Measurements from ENCODE around the gene PPP1R27. TPM values are rescaled to one million over a fixed set of nuclear protein-coding genes. Genes with fewer than 3 reads are reported as not detected.

Gene PPP1R27
- total RNA-seq, 1 donor from 2014 or later: not detected

DNA sequence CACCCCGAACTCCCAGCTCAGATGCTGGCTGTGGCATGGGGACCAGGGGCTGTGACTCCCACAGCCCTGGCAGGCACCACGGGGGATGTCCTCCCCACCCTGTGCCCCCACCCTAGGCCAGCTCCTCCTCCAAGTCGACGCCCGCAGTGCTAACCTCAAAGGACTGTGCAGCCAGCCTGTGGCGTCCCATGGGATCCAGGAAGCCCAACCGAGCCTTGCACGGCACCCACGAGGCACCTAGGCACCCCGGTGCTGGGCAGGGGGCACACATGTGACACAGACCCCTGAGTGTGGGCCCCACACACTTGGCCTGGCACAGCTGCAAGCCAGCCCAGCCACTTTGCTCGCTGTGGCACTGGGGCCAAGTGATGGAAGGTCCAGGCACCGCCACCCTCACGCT is 27.0 kb downstream of the PPP1R27 start:
- FAIRE-seq: no peak
- peaks cover 2% of the 10 kb centered on the region for H3K9me3 ChIP-seq (ENCODE audit: insufficient read depth, low read depth, low read length)
- Mint-ChIP-seq H3K36me3 (ENCODE audit: low read depth, unreplicated experiment) (no peaks in the 10 kb centered on the region), H3K4me3 (ENCODE audit: unreplicated experiment) (no peak overlapping the region), H3K4me1 (ENCODE audit: low read depth, unreplicated experiment) (no peaks in the 10 kb centered on the region), H3K27me3 (ENCODE audit: low read depth, unreplicated experiment) (peaks cover 29% of the 10 kb centered on the region), H3K9me3 (ENCODE audit: unreplicated experiment) (peaks cover 6% of the 10 kb centered on the region), H3K27ac (ENCODE audit: unreplicated experiment) (no peak overlapping the region)
- DNase-seq (ENCODE audit: low read depth): no peak
- no peaks in the 10 kb centered on the region for H4K20me1 ChIP-seq (ENCODE audit: insufficient read depth, low read length)
- H3K27me3 ChIP-seq (ENCODE audit: insufficient read depth, low read length): peaks cover 26% of the 10 kb centered on the region
- H3K36me3 ChIP-seq (ENCODE audit: insufficient read depth, low read length): no peaks in the 10 kb centered on the region
- no peak overlapping the region for H2AFZ ChIP-seq (ENCODE audit: low read depth, low read length)
- H3K9ac ChIP-seq (ENCODE audit: low read length): no peak overlapping the region
- H3K4me1 ChIP-seq (ENCODE audit: insufficient read depth, low read length): no peaks in the 10 kb centered on the region
- H3K4me3 ChIP-seq (ENCODE audit: insufficient read depth, low read depth, low read length): no peak overlapping the region
- H3K79me2 ChIP-seq (ENCODE audit: insufficient read depth, low read length): no peaks in the 10 kb centered on the region
- no peak overlapping the region for H3K4me2 ChIP-seq (ENCODE audit: low read length)
- H3K27ac ChIP-seq (ENCODE audit: low read depth, low read length): no peak overlapping the region
- no peak for TF ChIP-seq EZH2 (IDR thresholded peaks at IDR 0.05; ENCODE audit: insufficient read depth, low read length)
- TF ChIP-seq, protein P1, sequence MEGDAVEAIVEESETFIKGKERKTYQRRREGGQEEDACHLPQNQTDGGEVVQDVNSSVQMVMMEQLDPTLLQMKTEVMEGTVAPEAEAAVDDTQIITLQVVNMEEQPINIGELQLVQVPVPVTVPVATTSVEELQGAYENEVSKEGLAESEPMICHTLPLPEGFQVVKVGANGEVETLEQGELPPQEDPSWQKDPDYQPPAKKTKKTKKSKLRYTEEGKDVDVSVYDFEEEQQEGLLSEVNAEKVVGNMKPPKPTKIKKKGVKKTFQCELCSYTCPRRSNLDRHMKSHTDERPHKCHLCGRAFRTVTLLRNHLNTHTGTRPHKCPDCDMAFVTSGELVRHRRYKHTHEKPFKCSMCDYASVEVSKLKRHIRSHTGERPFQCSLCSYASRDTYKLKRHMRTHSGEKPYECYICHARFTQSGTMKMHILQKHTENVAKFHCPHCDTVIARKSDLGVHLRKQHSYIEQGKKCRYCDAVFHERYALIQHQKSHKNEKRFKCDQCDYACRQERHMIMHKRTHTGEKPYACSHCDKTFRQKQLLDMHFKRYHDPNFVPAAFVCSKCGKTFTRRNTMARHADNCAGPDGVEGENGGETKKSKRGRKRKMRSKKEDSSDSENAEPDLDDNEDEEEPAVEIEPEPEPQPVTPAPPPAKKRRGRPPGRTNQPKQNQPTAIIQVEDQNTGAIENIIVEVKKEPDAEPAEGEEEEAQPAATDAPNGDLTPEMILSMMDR (IDR thresholded peaks at IDR 0.05; ENCODE audit: insufficient read depth, low read depth, low read length): no peak

DNA sequence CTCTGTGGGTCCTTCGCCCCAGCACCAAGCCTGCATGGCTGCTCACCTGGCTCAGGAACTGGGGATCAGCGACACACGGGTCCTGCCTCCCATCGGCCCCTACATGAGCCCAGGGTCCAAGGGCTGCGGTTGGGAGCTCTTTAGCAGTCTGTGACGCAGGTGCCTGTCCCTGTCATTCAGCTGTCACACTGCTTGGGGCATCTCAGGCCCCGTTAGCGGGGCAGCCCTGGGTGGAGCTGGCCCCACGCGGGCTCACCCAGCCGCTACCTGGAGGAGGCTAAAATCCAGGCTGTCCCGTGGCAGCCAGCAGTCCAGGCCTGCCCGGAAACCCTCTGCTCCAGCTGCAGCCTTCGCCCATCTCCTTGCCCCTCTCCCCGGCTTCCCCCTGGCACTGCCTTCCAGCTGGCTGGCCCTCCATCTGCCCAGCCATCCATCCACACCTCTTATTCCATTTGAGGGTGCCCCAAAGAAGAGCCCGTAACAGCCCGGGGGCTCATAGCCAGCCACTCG is 27.6 kb downstream of the PPP1R27 start:
- H3K9me3 Mint-ChIP-seq (ENCODE audit: unreplicated experiment): peaks cover 6% of the 10 kb centered on the region
- H3K79me2 ChIP-seq (ENCODE audit: insufficient read depth, low read length): no peaks in the 10 kb centered on the region
- peaks cover 28% of the 10 kb centered on the region for H3K27me3 ChIP-seq (ENCODE audit: insufficient read depth, low read length)
- H3K4me2 ChIP-seq (ENCODE audit: low read length): no peak overlapping the region
- no peaks in the 10 kb centered on the region for H4K20me1 ChIP-seq (ENCODE audit: insufficient read depth, low read length)
- H3K4me3 Mint-ChIP-seq (ENCODE audit: unreplicated experiment): no peak overlapping the region
- FAIRE-seq: no peak
- H2AFZ ChIP-seq (ENCODE audit: low read depth, low read length): no peak overlapping the region
- no peaks in the 10 kb centered on the region for H3K4me1 Mint-ChIP-seq (ENCODE audit: low read depth, unreplicated experiment)
- no peak for DNase-seq (ENCODE audit: low read depth)
- no peak overlapping the region for H3K9ac ChIP-seq (ENCODE audit: low read length)
- TF ChIP-seq, protein P1 (IDR thresholded peaks at IDR 0.05; ENCODE audit: insufficient read depth, low read depth, low read length): no peak
- no peak for TF ChIP-seq EZH2 (IDR thresholded peaks at IDR 0.05; ENCODE audit: insufficient read depth, low read length)
- H3K9me3 ChIP-seq (ENCODE audit: insufficient read depth, low read depth, low read length): peaks cover 2% of the 10 kb centered on the region
- no peaks in the 10 kb centered on the region for H3K36me3 Mint-ChIP-seq (ENCODE audit: low read depth, unreplicated experiment)
- no peak overlapping the region for H3K27ac Mint-ChIP-seq (ENCODE audit: unreplicated experiment)
- no peaks in the 10 kb centered on the region for H3K4me1 ChIP-seq (ENCODE audit: insufficient read depth, low read length)
- no peak overlapping the region for H3K27ac ChIP-seq (ENCODE audit: low read depth, low read length)
- H3K4me3 ChIP-seq (ENCODE audit: insufficient read depth, low read depth, low read length): no peak overlapping the region
- H3K27me3 Mint-ChIP-seq (ENCODE audit: low read depth, unreplicated experiment): peaks cover 35% of the 10 kb centered on the region
- no peaks in the 10 kb centered on the region for H3K36me3 ChIP-seq (ENCODE audit: insufficient read depth, low read length)

DNA sequence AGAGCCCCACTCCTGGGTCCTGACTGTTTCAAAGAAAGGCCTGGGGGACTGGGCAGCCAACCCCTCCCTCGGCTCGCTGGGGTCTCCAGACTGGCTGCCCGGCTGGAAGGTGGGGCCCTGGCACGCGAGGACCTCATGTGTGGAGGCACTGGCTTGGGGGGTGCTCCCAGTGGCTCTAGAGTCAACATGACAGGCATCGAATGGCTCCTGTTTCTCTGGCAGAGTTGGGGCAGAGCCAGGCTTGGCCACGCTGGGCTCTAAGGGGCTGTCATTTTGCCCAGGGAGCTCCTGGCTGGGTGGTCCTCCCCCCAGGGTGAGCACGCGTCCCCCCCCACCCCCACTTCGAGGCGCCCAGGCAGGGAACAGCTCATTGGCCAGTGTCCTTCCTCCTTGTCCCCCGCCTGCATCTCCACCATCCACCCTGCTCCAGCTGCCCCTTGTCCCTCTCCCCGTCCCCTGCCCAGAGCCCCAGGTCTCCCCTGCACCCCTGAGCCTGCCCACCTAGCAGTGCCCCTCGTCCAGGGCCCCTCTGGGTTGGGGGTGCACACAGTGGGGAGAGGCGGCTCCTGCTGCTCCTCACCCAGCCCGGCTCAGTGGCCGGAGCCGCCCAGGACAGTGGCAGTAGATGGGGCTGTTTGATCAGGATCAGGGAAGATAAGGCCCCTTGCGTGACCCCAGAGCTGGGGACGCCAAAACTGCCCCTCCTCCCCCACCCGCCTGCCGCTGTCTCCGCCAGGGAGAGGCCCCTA is 28.2 kb downstream of the PPP1R27 start:
- Histone ChIP-seq H2AFZ (ENCODE audit: low read depth, low read length) (no peak overlapping the region), H3K4me3 (ENCODE audit: insufficient read depth, low read depth, low read length) (no peak overlapping the region), H3K4me1 (ENCODE audit: insufficient read depth, low read length) (no peaks in the 10 kb centered on the region), H3K27me3 (ENCODE audit: insufficient read depth, low read length) (peaks cover 32% of the 10 kb centered on the region), H3K9me3 (ENCODE audit: insufficient read depth, low read depth, low read length) (peaks cover 2% of the 10 kb centered on the region), H3K36me3 (ENCODE audit: insufficient read depth, low read length) (no peaks in the 10 kb centered on the region), H3K79me2 (ENCODE audit: insufficient read depth, low read length) (no peaks in the 10 kb centered on the region), H4K20me1 (ENCODE audit: insufficient read depth, low read length) (no peaks in the 10 kb centered on the region), H3K4me2 (ENCODE audit: low read length) (no peak overlapping the region), H3K27ac (ENCODE audit: low read depth, low read length) (no peak overlapping the region), H3K9ac (ENCODE audit: low read length) (no peak overlapping the region)
- Mint-ChIP-seq H3K27ac (ENCODE audit: unreplicated experiment) (no peak overlapping the region), H3K36me3 (ENCODE audit: low read depth, unreplicated experiment) (no peaks in the 10 kb centered on the region), H3K4me1 (ENCODE audit: low read depth, unreplicated experiment) (no peaks in the 10 kb centered on the region), H3K4me3 (ENCODE audit: unreplicated experiment) (no peak overlapping the region), H3K27me3 (ENCODE audit: low read depth, unreplicated experiment) (peaks cover 41% of the 10 kb centered on the region), H3K9me3 (ENCODE audit: unreplicated experiment) (peaks cover 6% of the 10 kb centered on the region)
- FAIRE-seq (no peak), DNase-seq (ENCODE audit: low read depth) (no peak)
- TF ChIP-seq, protein P1 (IDR thresholded peaks at IDR 0.05; ENCODE audit: insufficient read depth, low read depth, low read length): no peak
